DMS79 treated with DMSO at 0.1 percent for 48 hours (cell line): ENCODE data around the gene FKBP1A.

ENCODE experiments used
- DNase-seq: peaks from one replicate; lab custom pipeline; 2025; lab: John Stamatoyannopoulos, UW

FKBP1A gene

DNA sequence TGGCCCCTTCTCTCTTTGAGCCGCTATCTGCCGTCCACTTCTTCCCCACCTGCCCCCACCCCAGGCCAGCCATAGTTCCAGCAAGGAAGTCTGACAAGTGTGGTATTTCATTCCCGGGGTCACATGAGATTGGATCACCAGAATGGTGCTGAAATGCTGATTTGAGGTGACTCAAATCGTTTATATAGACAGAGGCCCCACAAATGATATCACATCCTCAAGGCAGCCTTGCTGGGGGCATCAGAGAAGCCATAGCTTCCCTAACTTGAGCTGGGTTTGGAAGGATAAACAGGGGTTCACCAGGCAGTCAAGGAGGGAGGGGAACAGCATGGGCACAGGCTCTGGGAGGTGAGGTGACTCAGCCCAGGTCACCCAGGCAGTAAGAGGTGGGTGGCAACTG is 73.8 kb downstream of the FKBP1A start:
- DNase-seq, result no peak
